CD4-positive, alpha-beta T cell treated with Interleukin-6 for 4 hours (primary cell): ENCODE measurements around the gene DOCK10.
A peak's percentile ranks its signal among the peaks of the same experiment; 100 is the strongest.

Source experiments
- DNase-seq: peaks from one replicate; pipeline ENCODE4 v3.0.0-alpha.2; 2020; ENCODE audit warnings: mixed read lengths

DOCK10 gene

GRCh38 chr2:225009768-225010167 lies 32.5 kb downstream of the DOCK10 start:
- no peak for DNase-seq

DNA sequence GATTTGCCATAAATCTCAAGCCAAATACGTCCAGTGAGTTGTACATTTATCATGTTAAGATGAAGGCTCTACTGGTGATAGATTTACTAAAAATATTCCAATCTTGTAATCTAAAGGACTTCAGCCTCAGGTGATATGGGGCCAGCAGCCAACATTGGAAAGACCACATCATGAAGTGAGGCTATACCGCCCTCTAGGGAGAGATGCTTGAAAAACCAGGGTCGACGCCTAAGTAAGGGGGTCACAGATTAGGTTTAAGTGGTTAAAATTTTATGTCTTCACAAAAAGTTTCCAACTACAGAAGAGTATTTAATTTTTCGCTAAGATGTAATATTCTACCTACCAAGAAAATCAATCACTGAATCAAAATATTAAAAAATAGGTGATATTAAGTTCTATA lies 33.3 kb downstream of the DOCK10 start:
- peak; percentile 33 for DNase-seq

- DNase-seq = no peak
These were observed 34.0 kb downstream of the DOCK10 start for GRCh38 chr2:225008179-225008856.

DNA sequence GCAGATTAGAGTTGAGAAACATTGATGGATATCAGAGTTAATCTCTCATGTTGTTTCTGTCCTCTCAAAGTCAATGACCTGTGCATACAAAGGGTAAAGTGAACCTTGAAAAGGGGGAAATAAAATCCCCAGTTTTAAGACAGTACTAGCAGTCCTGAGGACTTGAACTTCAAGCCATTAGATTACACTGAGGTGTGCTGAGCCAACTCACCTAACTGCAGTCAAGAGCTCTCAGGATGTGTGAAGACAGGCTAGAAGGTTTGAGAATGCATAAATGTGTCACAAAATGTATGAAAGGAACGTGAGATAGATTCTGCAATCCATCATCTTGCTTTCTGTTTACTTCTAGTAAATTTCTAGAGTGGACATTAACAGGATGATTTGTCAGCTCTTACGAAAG lies 35.5 kb downstream of the DOCK10 start:
- no peak for DNase-seq

DNA sequence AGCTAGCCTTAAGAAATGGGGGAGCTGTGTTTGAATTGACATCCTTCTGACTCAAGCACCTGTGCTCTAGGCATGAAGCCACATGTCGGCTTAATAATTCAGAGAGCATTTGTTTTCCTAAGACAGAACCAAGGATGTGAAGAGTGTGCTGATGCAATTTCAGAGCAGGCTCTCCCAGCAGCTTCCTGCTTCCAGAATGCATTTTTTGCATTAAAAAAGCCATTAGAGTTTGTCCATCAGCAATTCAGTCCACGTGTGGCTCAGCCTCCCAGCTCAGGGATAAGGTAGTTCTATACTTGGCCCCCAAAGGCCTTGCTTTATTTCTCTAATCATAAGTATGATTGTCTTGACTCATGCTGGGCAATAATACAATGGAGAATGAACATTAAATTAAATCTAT lies 37.7 kb downstream of the DOCK10 start:
- no peak for DNase-seq

GRCh38 chr2:225002656-225003045 lies 39.6 kb downstream of the DOCK10 start:
- peak; percentile 57 for DNase-seq

GRCh38 chr2:225002039-225002655 lies 40.1 kb downstream of the DOCK10 start:
- peak; percentile 77 for DNase-seq

DNA sequence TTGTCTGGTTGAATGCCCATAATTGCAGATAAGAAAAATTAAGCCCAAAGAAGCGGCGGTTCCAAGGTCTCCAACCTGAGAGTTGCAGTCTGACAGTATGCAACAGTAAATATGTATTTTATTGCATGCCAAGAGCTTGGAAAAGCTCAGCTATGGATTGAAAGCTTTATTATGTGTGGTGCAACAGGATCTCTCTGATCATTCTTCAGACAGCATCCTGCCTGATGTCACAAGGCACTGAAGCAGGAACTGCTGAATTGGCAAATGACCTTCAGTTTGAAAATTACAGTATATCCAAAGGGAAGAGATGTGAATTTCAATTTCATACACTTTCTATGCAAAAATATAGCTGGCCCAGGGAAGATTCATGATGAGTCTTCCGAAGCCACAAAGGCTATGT lies 42.5 kb downstream of the DOCK10 start:
- no peak for DNase-seq

DNA sequence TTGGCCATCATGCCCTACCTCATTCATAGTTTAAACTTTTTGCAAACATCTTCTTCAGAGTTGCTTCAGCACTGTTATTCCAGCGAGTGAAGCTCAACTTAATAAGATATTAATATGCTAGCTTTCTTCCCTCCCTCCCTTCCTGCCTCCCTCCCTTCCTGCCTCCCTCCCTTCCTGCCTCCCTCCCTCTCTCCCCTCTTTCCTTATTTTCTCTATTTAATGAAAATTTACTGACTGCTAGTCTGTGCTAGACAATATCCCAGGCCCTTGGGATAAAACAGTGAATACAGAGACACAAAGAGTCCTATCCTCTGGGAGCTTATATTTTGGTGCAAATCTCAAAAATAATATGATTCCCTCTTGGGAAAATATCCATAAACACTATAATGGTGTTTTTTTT lies 42.9 kb downstream of the DOCK10 start:
- DNase-seq = no peak

DNA sequence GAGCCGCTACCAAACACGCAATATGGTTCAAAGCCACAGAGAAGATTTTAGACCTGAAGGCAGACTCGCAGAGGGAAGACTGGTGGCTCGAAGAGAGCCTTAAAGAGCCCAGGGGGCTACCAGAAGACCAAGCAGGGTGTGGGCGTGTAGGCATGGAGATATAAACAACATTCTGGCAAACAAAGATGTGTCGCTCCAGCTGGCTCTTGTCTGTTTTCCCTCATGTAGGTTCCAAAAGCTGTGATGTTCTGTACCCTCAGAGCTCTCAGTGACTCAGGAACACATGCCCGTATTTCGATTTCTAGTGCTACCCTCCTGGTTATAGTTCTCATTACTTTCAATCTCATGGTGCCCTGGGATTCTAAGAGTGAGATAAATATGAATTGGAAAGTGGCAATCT lies 44.5 kb downstream of the DOCK10 start:
- DNase-seq = no peak

GRCh38 chr2:224995419-224995818 lies 46.8 kb downstream of the DOCK10 start:
- DNase-seq = no peak

GRCh38 chr2:224994242-224994823 lies 47.9 kb downstream of the DOCK10 start:
- DNase-seq = no peak

- DNase-seq = no peak
These were observed 51.6 kb downstream of the DOCK10 start for GRCh38 chr2:224990710-224991109.

- DNase-seq = peak; percentile 14
These were observed 54.5 kb downstream of the DOCK10 start for GRCh38 chr2:224987733-224988132.

DNA sequence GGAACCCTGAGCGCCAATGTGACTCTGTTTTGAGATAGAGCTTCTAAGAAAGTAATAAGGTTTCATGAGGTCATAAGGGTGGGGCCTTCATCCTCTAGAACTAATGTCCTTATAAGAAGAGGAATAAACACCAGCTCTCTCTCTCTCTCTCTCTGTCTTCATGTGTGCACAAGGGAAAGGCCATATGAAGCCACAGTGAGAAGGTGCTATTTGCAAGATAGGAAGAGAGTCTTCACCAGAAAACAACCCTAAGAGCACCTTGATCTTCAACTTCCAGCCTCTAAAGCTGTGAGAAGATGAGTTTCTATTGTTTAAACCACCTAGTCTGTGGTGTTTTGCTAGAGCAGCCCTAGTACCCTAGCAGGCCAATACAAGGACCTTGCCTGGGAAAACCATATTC lies 55.8 kb downstream of the DOCK10 start:
- no peak for DNase-seq

DNA sequence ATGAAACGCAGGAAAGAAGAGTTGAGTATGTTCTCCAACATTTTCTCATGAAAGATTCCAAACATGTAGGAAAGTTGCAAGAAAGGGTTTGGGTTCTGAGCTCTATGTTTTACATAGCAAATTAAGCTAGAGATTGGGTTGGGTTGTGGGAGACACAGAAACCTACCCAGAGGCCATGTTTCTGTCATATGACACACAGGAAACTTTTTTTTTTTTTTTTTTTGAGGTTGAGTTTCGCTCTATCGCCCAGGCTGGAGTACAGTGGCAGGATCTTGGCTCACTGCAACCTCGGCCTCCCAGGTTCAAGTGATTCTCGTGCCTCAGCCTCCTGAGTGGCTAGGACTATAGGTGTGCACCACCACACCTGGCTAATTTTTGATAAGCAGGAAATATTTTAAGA lies 57.6 kb downstream of the DOCK10 start:
- peak; percentile 16 for DNase-seq

- no peak for DNase-seq
These were observed 58.3 kb downstream of the DOCK10 start for GRCh38 chr2:224983712-224984554.

DNA sequence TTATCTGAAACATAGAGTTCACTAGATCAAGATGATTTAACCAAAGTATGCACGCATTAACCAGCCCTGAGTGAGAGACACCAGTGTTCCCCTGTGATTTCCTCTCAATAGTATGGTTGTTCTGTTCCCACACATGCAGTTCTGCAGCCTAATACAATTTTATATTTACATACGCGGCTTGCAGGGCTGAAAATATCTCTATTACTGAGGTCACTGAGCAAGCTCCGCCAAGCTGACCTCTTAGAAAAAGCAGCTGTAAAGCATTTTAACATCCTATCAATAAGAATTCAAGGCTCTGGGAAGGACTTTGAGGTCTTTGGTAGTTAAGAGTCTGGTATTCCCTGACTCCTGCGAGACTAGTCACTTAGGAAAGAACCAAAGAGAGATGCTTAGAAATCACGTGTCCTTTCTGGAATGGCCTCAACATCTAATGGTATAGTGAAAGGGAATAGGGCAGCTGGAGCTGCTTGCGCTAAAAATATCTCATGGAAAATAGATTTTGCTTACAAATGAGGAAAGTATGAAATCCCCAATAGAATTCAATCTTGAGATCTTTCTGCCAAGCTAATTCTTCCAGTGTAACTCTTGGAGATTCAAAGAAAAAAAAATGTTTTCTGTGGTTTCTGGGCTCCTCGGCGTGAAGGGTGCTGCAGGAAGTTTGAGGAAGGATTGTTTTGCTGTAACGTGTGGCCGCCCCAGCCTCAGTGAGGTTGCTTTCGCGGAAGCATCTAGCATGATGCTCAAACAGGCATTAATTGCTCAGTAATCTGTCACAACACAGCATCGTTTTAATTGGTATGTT lies 59.2 kb downstream of the DOCK10 start:
- DNase-seq = peak; percentile 73

GRCh38 chr2:224982226-224982625 lies 60.0 kb downstream of the DOCK10 start:
- DNase-seq = no peak

DNA sequence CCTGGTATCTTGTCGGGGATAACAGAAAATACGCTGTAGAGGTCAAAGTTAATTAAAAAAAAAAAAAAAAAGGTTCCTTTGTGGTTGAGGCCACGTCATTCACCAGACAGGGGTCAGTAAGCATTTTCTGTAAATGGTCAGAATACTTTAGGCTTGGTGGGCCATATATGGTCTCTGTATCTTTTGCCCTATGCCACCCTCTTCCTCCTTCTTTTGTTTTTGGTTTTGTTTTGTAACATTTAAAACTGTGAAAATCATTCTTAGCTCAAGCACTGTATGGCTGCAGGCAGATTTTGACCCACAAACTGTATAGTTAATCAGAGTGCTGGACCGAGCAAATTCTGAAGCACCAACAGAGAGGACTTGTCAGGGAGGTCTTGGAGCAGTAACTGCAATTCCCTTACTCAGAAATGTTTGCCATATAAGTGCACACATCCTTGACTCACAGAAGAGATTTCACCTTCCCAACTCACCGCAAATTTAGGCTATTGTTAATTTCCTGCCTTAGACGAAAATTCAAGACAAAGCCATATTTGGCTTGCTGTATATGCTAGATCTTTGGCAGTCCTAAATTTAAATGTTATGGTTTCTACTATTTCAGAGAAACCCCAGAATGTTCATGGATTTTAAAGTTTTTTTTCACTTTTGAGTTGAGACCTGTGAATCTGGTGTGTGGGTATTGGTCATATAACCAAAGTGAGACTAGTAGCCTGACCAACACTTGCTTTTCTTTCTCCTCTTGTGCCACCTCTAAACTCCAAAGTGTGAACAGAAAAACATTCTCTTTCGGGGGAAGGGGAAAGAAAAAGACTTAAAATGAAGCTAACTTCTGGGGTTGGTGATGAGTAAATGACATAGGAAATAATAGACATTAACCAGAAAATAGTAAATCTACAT lies 65.4 kb downstream of the DOCK10 start:
- DNase-seq = no peak

DNA sequence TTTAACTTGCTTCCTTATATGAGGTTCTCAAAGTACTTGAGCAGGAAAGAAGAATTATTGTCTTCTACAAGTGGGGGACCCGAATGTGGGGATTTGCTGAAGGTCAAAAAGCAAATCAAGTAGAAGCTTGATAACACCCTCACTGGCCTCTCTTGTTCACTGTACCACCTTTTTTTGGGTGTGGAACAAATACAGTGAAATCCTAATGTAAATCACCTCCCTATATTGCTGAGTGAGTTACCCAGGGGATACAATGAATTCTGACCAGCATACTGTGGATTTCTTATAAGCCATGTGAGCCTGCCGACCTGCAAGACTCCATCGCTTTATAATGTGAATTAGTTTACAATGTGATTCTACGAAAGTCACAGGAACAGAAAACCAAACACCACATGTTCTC lies 66.5 kb downstream of the DOCK10 start:
- no peak for DNase-seq
